ENCODE measurements around the gene ROMO1. TPM values are rescaled to one million over a fixed set of nuclear protein-coding genes. Genes with fewer than 3 reads are reported as not detected.
A peak's percentile ranks its signal among the peaks of the same experiment; 100 is the strongest.
"Not testable (repeated sequence)": the region's sequence is repeated elsewhere in the genome, so short reads cannot be mapped to it uniquely, and the experiment has no call there.

ROMO1 gene
- total RNA-seq, 1 donor from 2014 or later, result 103 TPM

GRCh38 chr20:35743693-35744491 lies 44.7 kb downstream of the ROMO1 start:
- Histone ChIP-seq H3K4me3 (ENCODE audit: low read length in 3 of 3) (peak overlapping the region in 1 of 3 donors; percentile 59), H3K36me3 (ENCODE audit: control insufficient read depth in 3 of 3, insufficient read depth in 3 of 3, low read length in 3 of 3) (peaks cover 11 to 18% (median 14%) of the 10 kb centered on the region in 3 donors), H3K27me3 (ENCODE audit: control insufficient read depth in 3 of 3, insufficient read depth in 3 of 3, low read length in 3 of 3) (no peaks in the 10 kb centered on the region), H3K4me1 (ENCODE audit: control insufficient read depth in 3 of 3, insufficient read depth in 3 of 3, low read length in 3 of 3) (peaks cover 8 to 19% (median 15%) of the 10 kb centered on the region in 3 donors), H3K9ac (ENCODE audit: low read depth in 1 of 3, low read length in 3 of 3) (peak overlapping the region in 1 of 3 donors; percentile 92), H3K9me3 (ENCODE audit: control insufficient read depth in 3 of 3, low read length in 3 of 3) (no peaks in the 10 kb centered on the region), H3K27ac (ENCODE audit: low read depth, low read length) (peak overlapping the region; percentile 99)

GRCh38 chr20:35744492-35744841 lies 45.3 kb downstream of the ROMO1 start:
- Histone ChIP-seq H3K4me1 (ENCODE audit: control insufficient read depth in 3 of 3, insufficient read depth in 3 of 3, low read length in 3 of 3) (peaks cover 5 to 13% (median 11%) of the 10 kb centered on the region in 3 donors), H3K36me3 (ENCODE audit: control insufficient read depth in 3 of 3, insufficient read depth in 3 of 3, low read length in 3 of 3) (peaks cover 8 to 13% (median 9%) of the 10 kb centered on the region in 3 donors), H3K27ac (ENCODE audit: low read depth, low read length) (peak overlapping the region; percentile 99)
- not testable (repeated sequence) for H3K9ac ChIP-seq (ENCODE audit: low read depth in 1 of 3, low read length in 3 of 3); H3K4me3 ChIP-seq (ENCODE audit: low read length in 3 of 3); H3K9me3 ChIP-seq (ENCODE audit: control insufficient read depth in 3 of 3, low read length in 3 of 3); H3K27me3 ChIP-seq (ENCODE audit: control insufficient read depth in 3 of 3, insufficient read depth in 3 of 3, low read length in 3 of 3)

Other genes starting within 250 kb of the ROMO1 start
- 14.6 TPM for gene CEP250, start 243.8 kb upstream of the ROMO1 start, total RNA-seq
- gene C20orf173, start 169.8 kb upstream of the ROMO1 start, total RNA-seq, result not detected
- 328 TPM for gene ERGIC3, start 157.3 kb upstream of the ROMO1 start, total RNA-seq
- 1.0 TPM for gene SPAG4, start 83.6 kb upstream of the ROMO1 start, total RNA-seq
- 116 TPM for gene CPNE1, start 34.5 kb upstream of the ROMO1 start, total RNA-seq
- gene RBM12, start 34.5 kb upstream of the ROMO1 start, total RNA-seq, result 38.6 TPM
- 11.5 TPM for gene NFS1, start 53 bp upstream of the ROMO1 start, total RNA-seq
- 407 TPM for gene RBM39, start 42.9 kb downstream of the ROMO1 start, total RNA-seq
- gene PHF20, start 72.6 kb downstream of the ROMO1 start, total RNA-seq, result 26.6 TPM